NCI-H1417 treated with DMSO at 0.1 percent for 48 hours (cell line): ENCODE results near the gene LRRC46.

Experiments used
- DNase-seq: peaks from one replicate; lab custom pipeline; 2025; lab: John Stamatoyannopoulos, UW

Gene LRRC46

GRCh38 chr17:47877368-47878034 lies 46.0 kb downstream of the LRRC46 start:
- no peak for DNase-seq

- DNase-seq, result no peak
These were observed 46.9 kb downstream of the LRRC46 start for GRCh38 chr17:47878203-47879027.

GRCh38 chr17:47879028-47879585 lies 47.6 kb downstream of the LRRC46 start:
- no peak for DNase-seq

- DNase-seq, result no peak
These were observed 48.4 kb downstream of the LRRC46 start for GRCh38 chr17:47879776-47880454.

- DNase-seq, result no peak
These were observed 50.8 kb downstream of the LRRC46 start for GRCh38 chr17:47882247-47882646.

GRCh38 chr17:47882695-47883588 lies 51.5 kb downstream of the LRRC46 start:
- no peak for DNase-seq

GRCh38 chr17:47883589-47884426 lies 52.3 kb downstream of the LRRC46 start:
- DNase-seq, result no peak

- no peak for DNase-seq
These were observed 52.9 kb downstream of the LRRC46 start for GRCh38 chr17:47884427-47884740.

- no peak for DNase-seq
These were observed 53.6 kb downstream of the LRRC46 start for GRCh38 chr17:47884905-47885730.
